Stimulated activated CD8-positive, alpha-beta memory T cell treated with anti-CD3 and anti-CD28 coated beads, Interleukin-12 subunit alpha, Interleukin-12 subunit beta, amount 100 ng/mL, for 24 hours (primary cell): ENCODE measurements around the gene RIOX2.
"Not testable (repeated sequence)": the region's sequence is repeated elsewhere in the genome, so short reads cannot be mapped to it uniquely, and the experiment has no call there.

Source experiments
- DNase-seq: peaks from one replicate; pipeline ENCODE4 v3.0.0-alpha.2; 2020; ENCODE audit errors: extremely low read depth

Gene RIOX2

GRCh38 chr3:97911459-97911858 lies 60.8 kb downstream of the RIOX2 start:
- no peak for DNase-seq

DNA sequence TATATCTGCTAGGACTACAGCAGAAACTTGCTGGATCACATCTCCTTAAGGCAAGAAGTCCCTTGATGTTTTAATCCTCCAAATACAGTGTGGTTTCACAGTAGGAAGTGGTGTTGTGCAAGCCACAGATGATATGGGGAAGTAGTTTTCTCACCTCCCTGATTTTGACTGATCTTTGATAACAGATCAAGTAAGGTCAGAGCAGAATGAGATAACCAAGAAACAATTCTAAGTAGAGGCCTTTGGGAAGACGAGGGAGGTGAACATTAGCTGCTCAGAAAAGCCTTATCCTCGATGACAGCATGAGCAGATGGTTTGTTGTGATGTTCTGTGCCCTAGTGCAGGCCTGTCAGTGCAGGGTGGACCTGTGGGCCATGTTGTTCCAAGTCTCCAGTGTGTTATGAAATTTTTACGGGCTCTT lies 61.3 kb downstream of the RIOX2 start:
- no peak for DNase-seq

- DNase-seq, result not testable (repeated sequence)
Observed at GRCh38 chr3:97910236-97910831, 61.9 kb downstream of the RIOX2 start.

DNA sequence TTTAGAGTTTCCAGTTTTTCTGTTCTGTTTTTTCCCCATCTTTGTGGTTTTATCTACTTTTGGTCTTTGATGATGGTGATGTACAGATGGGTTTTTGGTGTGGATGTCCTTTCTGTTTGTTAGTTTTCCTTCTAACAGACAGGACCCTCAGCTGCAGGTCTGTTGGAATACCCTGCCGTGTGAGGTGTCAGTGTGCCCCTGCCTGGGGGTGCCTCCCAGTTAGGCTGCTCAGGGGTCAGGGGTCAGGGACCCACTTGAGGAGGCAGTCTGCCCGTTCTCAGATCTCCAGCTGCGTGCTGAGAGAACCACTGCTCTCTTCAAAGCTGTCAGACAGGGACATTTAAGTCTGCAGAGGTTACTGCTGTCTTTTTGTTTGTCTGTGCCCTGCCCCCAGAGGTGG lies 62.4 kb downstream of the RIOX2 start:
- DNase-seq, result not testable (repeated sequence)

DNA sequence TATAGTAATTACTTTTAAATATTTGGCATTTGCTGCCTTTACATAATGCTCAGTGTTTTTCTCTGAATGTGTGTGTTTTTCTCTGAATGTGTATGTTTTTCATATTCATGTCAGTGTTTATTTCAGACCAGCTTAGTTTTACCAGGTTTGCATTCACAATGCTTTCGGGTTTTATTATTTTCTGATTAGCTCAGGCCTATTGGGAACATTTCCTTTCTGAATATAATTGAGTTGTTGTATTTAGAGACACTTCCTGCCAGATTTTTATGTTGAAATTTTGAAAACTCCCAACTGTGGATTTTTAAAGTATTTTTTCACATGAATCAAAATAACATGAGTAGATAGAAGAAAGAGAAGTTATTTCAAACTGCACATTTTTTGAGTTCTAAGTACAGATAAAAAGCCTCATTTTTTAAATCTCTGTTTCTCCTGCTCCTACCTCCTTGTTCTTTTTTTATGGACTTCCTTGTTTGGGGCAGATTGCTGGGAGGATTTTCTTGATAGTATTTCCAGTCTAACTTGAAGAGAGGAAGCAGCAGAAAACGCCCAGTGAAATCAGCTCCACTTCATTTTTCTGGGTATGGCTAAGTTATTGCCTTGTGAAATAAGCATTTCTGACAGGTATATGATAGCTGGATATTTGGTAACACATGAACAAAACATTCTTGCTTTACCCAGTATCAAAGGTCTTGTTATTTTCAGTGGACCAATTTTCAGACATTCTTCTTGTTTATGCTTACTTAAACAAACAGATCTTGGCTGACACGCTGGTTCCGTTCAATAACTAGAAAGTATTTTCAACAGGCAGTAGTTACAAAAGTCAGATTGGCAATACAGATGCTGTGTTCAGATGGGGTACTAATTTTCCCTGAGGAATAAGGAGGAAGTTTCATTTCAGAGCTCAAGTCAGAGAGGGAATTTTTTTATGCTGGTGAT lies 70.7 kb downstream of the RIOX2 start:
- no peak for DNase-seq

DNA sequence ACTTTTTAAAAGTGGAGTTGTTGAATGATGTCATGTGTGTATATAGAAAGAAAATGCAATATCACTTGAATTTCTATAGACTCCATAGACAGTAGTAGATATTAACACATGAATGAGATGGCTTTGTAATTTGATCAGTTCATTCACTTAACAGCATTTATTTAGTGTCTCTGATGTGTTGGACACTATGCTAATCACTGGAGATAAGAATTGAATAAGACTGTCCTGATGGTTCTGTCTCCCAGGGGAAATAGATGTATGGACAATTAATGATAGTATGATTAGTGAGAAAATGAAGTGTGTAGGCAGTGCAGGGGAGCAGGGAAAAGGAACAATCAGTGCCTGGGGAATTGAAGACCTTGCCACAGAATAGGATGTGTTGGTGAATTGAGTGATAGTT lies 72.9 kb downstream of the RIOX2 start:
- no peak for DNase-seq

- DNase-seq, result no peak
Observed at GRCh38 chr3:97896547-97896946, 75.7 kb downstream of the RIOX2 start.

- DNase-seq, result no peak
Observed at GRCh38 chr3:97896129-97896528, 76.1 kb downstream of the RIOX2 start.

- no peak for DNase-seq
Observed at GRCh38 chr3:97895216-97895615, 77.0 kb downstream of the RIOX2 start.

DNA sequence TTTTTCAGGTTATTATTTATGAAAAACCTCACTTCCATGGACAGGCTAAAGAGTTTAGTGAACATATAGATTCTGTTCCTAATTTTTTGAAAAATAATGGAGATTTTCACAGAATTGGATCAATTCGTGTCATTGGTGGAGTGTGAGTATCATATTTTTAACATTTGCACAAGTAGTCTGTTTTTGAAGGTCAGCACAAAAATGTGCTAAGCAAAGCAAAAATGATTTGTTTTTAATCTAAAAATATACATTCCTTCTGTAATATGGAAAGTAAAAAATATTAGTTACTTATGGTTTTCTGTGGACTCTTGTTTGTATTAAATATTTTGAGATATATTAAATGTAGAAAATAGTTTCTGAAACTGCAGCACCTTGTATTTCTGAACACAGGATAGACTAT lies 79.4 kb downstream of the RIOX2 start:
- no peak for DNase-seq
